DOHH2 (cell line): ENCODE results near the gene ANKRD2.

Experiments used
- CTCF ChIP-seq: fragments of 200-600 bp; sonication (generic); IDR thresholded peaks from one replicate; pipeline ENCODE4 v1.5.1; 2014; ENCODE audit warnings: antibody characterized with exemption, mild to moderate bottlenecking, low read depth, low read length; ENCODE audit not compliant: poor library complexity, severe bottlenecking
- EZH2phosphoT487 ChIP-seq: fragments of 200-600 bp; sonication (generic); IDR thresholded peaks from 2 replicates; pipeline ENCODE4 v1.6.1; 2017; ENCODE audit warnings: borderline replicate concordance, mild to moderate bottlenecking, antibody characterized with exemption, low read length, moderate library complexity, mixed read lengths

- TF ChIP-seq CTCF: no peak
- no peak for TF ChIP-seq EZH2phosphoT487
Measured at GRCh38 chr10:97628228-97628627, 55.6 kb downstream of the ANKRD2 start.
